ENCODE data around the gene MYORG.

DNA sequence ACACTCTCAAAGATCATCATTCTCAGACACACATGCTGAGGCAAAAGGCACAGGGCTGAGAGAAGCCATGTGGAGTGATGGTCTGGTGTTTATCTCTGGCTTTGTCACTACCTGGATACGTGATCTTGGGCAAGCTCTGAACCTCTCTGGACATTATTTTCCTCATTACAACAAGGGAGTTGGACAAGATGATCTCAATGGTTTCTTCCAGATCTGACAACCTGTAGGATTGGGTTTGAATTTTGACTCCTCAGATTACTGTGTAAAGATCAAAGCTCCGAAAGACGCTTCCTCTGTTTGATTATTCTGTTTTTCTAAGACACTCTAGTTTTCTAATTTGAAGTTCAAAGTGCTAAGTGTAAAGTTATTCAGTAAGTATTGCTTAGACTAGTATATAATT lies 27.4 kb downstream of the MYORG start:
- TF ChIP-seq, protein P1, sequence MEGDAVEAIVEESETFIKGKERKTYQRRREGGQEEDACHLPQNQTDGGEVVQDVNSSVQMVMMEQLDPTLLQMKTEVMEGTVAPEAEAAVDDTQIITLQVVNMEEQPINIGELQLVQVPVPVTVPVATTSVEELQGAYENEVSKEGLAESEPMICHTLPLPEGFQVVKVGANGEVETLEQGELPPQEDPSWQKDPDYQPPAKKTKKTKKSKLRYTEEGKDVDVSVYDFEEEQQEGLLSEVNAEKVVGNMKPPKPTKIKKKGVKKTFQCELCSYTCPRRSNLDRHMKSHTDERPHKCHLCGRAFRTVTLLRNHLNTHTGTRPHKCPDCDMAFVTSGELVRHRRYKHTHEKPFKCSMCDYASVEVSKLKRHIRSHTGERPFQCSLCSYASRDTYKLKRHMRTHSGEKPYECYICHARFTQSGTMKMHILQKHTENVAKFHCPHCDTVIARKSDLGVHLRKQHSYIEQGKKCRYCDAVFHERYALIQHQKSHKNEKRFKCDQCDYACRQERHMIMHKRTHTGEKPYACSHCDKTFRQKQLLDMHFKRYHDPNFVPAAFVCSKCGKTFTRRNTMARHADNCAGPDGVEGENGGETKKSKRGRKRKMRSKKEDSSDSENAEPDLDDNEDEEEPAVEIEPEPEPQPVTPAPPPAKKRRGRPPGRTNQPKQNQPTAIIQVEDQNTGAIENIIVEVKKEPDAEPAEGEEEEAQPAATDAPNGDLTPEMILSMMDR (IDR thresholded peaks at IDR 0.05) = no peak
- no peak for TF ChIP-seq POLR2A (IDR thresholded peaks at IDR 0.05)
- TF ChIP-seq POLR2AphosphoS5 (IDR thresholded peaks at IDR 0.05; ENCODE audit: insufficient read depth in 1 of 2, low read depth in 1 of 2) = no peak

All from vagina (tissue), 2 donors.